Motor neuron (in vitro differentiated cells): Measurements from ENCODE around the gene ZDHHC17. TPM values are rescaled to one million over a fixed set of nuclear protein-coding genes. Genes with fewer than 3 reads are reported as not detected.
A peak's percentile ranks its signal among the peaks of the same experiment; 100 is the strongest.

Experiments
- ATAC-seq, 8 experiments: fragments of 200-7000 bp; cut with Tn5 transposase; replicated peaks in 6 of 8; 2 replicates each; pipeline ENCODE4 v1.8.0; 2021; ENCODE audit warnings: mild to moderate bottlenecking in 8 of 8, moderate library complexity in 8 of 8
- H3K27ac ChIP-seq, 2 donors: fragments of 250-450 bp; sonication (Bioruptor Pico); 2 replicates each; pipeline ENCODE4 v1.9.0; 2021; ENCODE audit warnings: antibody characterized with exemption in 2 of 2, mild to moderate bottlenecking in 2 of 2, moderate library complexity in 1 of 2
- H3K4me1 ChIP-seq, 2 donors: fragments of 250-450 bp; sonication (Bioruptor Pico); replicated peaks in 1 of 2; 2 replicates each; pipeline ENCODE4 v1.6.1; 2021; ENCODE audit warnings: antibody characterized with exemption in 2 of 2, mild to moderate bottlenecking in 2 of 2, moderate library complexity in 1 of 2
- H3K4me3 ChIP-seq, 5 donors: fragments of 250-450 bp; sonication (Bioruptor Pico); 2 replicates each; pipeline ENCODE4 v1.9.0; 2021; ENCODE audit warnings: antibody characterized with exemption in 5 of 5, mild to moderate bottlenecking in 5 of 5, moderate library complexity in 4 of 5
- whole genome bisulfite sequencing, 10 experiments: fragments of 450-650 bp; shearing (Covaris generic); methylation state at CpG; one replicate each; pipeline ENCODE4 v1.0.0; 2022; 5-methylcytosine and 5-hydroxymethylcytosine counted together
- in situ Hi-C, 9 experiments: fragments of 400-800 bp; cut with MboI; loops; one replicate each; pipeline ENCODE4 v1.15.0; 2021; ENCODE audit warnings: low sequenced_read_pairs in 9 of 9, low pct_unique_long_range_greater_than_20kb in 2 of 9; ENCODE audit not compliant: unreplicated experiment in 9 of 9
- total RNA-seq, 8 experiments: library from RNA; unstranded; fragments of 300-600 nt; gene quantifications; 2 replicates each; pipeline versions ENCODE4 v1.2.3 to v1.2.4, GENCODE V29; 2022

ZDHHC17 gene
- total RNA-seq, 8 experiments from 2014 or later = 25.8 to 77.5 (median 58.1) TPM

GRCh38 chr12:76890151-76891143 is 126.5 kb downstream of the ZDHHC17 start:
- no peak overlapping the region for H3K4me3 ChIP-seq
- 39 to 78% (median 62%) methylated on average over 4 to 8 of the region's 8 CpGs for WGBS, 10 experiments
- in situ Hi-C loops = no loop called here

GRCh38 chr12:76891609-76892008 is 127.7 kb downstream of the ZDHHC17 start:
- H3K4me1 ChIP-seq = no peaks in the 10 kb centered on the region
- no peak for ATAC-seq
- no peak overlapping the region for H3K4me3 ChIP-seq
- 0 to 100% (median 88%) methylated on average over 1 to 3 of the region's 3 CpGs; no CpG with 5 or more reads in 1 of the 10 experiments for WGBS, 10 experiments
- in situ Hi-C loops = no loop called here
- H3K27ac ChIP-seq = no peak overlapping the region

More at GRCh38 chr12:76890151-76891143, 126.5 kb downstream of the ZDHHC17 start:
- peak in 2 of 8 experiments; percentile 47 to 59 for ATAC-seq
- no peak overlapping the region for H3K27ac ChIP-seq
- H3K4me1 ChIP-seq = no peaks in the 10 kb centered on the region

GRCh38 chr12:76895796-76896195 is 131.9 kb downstream of the ZDHHC17 start:
- in situ Hi-C loops = no loop called here
- H3K4me3 ChIP-seq = no peak overlapping the region
- ATAC-seq = no peak

DNA sequence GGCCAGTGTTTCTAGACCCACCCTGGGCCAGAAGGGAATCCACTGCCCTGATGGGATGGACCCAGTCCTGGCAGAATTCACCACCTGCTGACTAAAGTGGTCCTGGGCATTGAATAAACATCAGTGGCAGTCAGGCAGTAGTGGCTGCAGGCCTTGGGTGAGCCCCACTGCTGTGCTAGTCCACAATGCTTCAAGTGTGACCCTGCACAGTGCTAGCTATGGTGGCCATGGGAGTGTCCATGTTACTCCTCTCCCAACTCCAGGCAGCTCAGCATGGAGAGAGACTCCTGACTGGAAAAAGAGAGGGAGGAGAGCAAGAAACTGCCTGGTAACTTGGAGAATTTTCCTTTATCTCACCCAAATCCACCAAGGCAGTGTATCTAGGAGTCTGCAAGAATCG is 132.4 kb downstream of the ZDHHC17 start:
- in situ Hi-C loops = no loop called here
- ATAC-seq = no peak
- H3K4me3 ChIP-seq = no peak overlapping the region
- H3K4me1 ChIP-seq = no peaks in the 10 kb centered on the region
- H3K27ac ChIP-seq = no peak overlapping the region
- WGBS, 10 experiments = 71 to 100% (median 92%) methylated on average over 1 of the region's 1 CpG; no CpG with 5 or more reads in 6 of the 10 experiments

More at GRCh38 chr12:76895796-76896195, 131.9 kb downstream of the ZDHHC17 start:
- Histone ChIP-seq H3K4me1 (no peaks in the 10 kb centered on the region), H3K27ac (no peak overlapping the region)
- WGBS, 10 experiments = 93 to 100% (median 100%) methylated on average over 1 to 4 of the region's 5 CpGs; no CpG with 5 or more reads in 6 of the 10 experiments

DNA sequence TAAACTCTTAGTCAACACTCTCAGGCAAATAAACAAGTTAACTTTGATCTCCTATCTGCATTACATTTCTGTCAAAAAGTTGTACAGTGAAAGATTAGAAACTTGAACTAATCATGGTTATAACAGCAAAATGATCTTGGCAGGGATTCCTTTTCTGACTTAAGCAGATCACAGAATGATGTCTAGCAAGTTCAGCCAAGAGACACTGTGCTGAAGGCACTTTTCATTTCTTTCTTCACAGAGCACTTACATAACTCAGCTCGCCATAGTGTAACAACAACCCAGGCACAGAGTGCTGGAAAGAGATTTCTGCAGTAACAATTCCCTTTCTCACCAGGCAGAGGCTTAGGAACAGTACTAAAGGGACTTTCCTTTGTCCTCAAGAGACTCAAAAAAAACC is 134.5 kb downstream of the ZDHHC17 start:
- ATAC-seq = no peak
- 60 to 100% (median 86%) methylated on average over 1 of the region's 1 CpG; no CpG with 5 or more reads in 5 of the 10 experiments for WGBS, 10 experiments

GRCh38 chr12:76899522-76899921 is 135.6 kb downstream of the ZDHHC17 start:
- in situ Hi-C loops = no loop called here
- Histone ChIP-seq H3K4me1 (no peaks in the 10 kb centered on the region), H3K4me3 (no peak overlapping the region), H3K27ac (no peak overlapping the region)
- ATAC-seq = no peak
- WGBS, 10 experiments = 17 to 100% (median 95%) methylated on average over 1 to 2 of the region's 2 CpGs; no CpG with 5 or more reads in 2 of the 10 experiments

More for the DNA sequence above, 134.5 kb downstream of the ZDHHC17 start:
- in situ Hi-C loops = no loop called here
- no peak overlapping the region for H3K27ac ChIP-seq
- H3K4me1 ChIP-seq = no peaks in the 10 kb centered on the region
- no peak overlapping the region for H3K4me3 ChIP-seq

- 43 to 100% (median 91%) methylated on average over 1 to 4 of the region's 4 CpGs for WGBS, 10 experiments
- H3K4me3 ChIP-seq = no peak overlapping the region
- in situ Hi-C loops = no loop called here
- no peak for ATAC-seq
- no peaks in the 10 kb centered on the region for H3K4me1 ChIP-seq
- no peak overlapping the region for H3K27ac ChIP-seq
These were observed 137.9 kb downstream of the ZDHHC17 start for GRCh38 chr12:76901628-76902380.

Other genes starting within 250 kb of the ZDHHC17 start
- 10 to 100 TPM; 22.9 to 63.6 (median 50.5) TPM for gene OSBPL8, start 204.3 kb upstream of the ZDHHC17 start, total RNA-seq
- 100 to 1,000 TPM in 2 of 8 experiments, 10 to 100 TPM in 5, 1 to 10 TPM in 1; 7.1 to 213 (median 75.6) TPM for gene CSRP2, start 114.9 kb downstream of the ZDHHC17 start, total RNA-seq